ENCODE measurements around the gene AREL1.

AREL1 gene

DNA sequence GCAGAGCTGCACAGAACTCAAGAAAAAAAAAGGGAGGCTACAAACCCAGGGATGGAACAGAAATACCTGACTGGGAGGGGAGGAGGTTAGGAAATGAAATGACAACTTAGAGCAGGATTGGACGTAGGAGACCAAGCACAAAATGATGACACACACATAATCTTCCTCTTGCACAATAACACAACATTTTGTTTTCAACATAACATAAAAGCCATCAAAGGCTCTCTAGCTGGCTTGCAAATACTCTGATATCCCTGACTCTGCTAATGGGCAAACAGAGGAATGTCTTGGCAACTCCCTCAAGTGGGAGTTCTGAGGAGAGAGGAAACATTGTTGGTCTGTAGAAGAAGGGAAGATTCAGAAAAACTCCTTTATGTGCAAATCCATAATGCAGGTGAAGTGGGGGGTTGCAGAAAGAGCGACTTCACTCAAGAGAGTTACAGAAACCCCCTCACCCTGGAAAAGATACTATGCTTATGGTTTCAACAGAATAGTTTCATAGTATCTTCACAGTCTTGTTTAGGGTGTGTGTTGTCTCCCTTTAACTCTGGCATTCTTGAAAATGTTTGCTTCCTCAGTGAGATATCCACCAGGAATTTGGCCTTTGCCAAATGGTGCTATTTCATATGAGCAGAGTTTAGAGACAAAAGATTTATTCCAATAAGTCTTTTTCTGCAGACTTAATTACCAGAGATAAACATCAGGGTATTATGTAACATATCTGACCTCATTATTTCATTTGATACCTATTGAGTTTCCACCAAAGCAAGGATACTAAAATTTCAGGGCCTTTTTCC, 57.1 kb downstream of the AREL1 start:
- DNase-seq = no peak

- DNase-seq = no peak
Observed at GRCh38 chr14:74654931-74655330, 57.9 kb downstream of the AREL1 start.

GRCh38 chr14:74653386-74654138, 59.3 kb downstream of the AREL1 start:
- DNase-seq = no peak

- DNase-seq = no peak
Observed at GRCh38 chr14:74652541-74652940, 60.3 kb downstream of the AREL1 start.

- DNase-seq = no peak
Observed at GRCh38 chr14:74650927-74651686, 61.8 kb downstream of the AREL1 start.

- no peak for DNase-seq
Observed at GRCh38 chr14:74649673-74650072, 63.2 kb downstream of the AREL1 start.

DNA sequence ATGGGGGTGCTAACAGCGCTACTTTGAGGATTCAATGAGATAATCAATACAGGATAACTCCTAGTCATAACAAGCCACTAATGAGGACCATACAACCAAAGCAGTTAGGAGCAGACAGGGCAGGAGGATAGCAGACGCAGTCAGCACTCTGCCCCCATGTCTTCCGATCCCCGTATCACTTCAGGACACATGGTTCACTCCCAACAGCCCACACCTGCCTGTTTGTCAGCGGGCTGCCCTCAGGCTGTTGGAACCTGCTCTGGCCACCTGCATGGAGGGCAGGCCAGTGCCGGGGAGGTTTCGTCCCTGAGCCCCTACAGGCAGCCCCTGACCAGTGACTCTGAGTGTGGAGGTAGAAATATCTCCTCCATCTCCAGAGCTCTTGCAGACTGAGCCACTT, 63.7 kb downstream of the AREL1 start:
- no peak for DNase-seq

- no peak for DNase-seq
Observed at GRCh38 chr14:74648601-74649000, 64.3 kb downstream of the AREL1 start.

DNA sequence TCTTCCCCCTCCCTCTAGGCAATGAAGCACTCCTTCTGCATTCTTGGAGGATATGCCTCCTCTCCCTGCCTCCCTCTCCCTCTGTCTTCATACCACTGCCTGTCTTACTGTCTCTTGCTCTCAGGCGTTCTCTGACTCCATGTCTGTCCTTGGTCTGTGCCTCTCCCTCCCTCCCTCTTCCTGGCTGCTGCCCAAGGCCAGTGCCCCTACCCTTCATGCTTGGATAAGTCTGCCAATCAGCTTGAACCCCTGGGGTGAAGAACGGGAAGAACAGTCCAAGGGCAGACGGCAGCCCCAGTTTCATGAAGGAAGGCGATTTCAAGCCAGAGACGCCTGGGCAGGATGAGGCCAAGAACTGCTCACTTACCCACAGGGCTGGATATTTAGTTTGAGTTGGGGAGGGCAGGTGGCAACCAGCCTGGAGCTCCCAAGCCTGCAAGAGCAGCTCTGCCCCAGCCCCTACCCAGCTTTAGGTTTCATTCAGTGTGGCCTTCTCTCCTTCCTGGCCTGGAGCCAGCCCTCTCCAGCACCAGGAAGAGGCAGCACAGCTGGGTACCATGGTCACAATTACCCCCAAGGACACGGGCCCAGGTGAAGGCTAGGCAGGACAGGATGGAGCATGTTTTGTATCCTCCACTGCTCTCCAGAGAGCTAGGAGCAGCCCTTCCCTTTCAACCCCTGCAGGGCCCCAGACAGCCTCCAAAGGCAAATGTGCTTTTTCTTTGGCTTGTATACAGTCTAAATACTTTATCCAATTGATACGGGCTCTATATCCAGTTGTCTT, 65.0 kb downstream of the AREL1 start:
- peak; percentile 23 for DNase-seq

- no peak for DNase-seq
Observed at GRCh38 chr14:74647061-74647677, 65.7 kb downstream of the AREL1 start.

GRCh38 chr14:74645756-74646470, 67.0 kb downstream of the AREL1 start:
- no peak for DNase-seq

DNA sequence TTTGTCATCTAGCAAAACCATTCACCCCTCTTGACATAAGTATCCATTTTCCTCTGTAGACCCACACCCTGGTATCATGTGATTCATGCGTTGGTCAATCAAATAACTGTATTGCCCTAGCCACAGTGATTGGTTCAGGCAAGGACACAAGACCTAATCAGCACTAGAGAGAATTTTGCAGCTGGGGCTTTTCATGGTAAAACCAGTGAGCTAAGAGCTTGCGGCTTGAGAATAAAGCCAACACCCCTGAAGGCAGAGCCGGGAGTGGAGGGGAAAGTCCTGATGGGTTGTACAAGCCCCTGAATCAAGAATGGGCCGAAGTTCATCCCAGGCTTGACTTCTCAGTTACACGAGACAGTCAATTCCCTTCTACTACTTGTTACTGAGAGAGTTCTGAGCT, 67.6 kb downstream of the AREL1 start:
- DNase-seq = no peak

- DNase-seq = no peak
Observed at GRCh38 chr14:74641601-74642391, 71.1 kb downstream of the AREL1 start.

DNA sequence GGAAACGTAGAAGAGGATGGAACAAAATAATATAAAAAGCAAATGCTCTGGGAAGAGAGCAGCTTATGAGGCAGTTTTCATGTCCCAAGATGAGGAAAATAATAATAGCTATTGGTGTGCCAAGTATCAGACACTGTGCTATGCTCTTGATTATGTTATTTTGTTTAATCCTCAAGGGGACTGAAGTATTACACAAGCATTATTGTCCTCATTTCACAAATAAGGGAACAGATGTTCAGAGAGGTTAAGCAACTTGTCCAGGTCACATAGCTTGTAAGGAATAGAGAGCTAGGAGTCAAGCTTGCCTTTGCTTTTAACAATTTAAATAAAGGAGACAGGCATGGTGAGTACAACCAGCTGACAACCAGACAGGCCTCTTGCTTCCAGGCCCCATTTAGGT, 73.9 kb downstream of the AREL1 start:
- DNase-seq = no peak

DNA sequence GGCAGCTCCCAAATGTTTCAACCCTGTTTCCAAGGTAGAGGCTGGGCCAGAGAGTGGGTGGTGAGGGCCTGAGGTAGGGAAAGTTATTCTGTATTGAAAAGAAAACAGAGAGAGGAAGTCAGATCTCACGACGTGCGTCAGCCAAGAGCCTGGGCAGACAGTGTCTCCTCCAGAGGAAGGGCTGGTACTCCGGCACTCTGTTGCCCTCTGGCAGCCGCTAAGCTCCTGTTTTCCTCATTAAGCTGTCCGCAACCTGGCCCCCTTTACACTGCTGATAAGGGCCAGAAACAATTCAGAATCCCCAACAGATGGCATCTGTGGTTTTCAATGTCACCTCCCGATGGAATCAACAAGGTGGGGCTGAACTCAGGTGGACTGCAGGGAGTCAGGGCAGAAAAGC, 74.8 kb downstream of the AREL1 start:
- DNase-seq = no peak

DNA sequence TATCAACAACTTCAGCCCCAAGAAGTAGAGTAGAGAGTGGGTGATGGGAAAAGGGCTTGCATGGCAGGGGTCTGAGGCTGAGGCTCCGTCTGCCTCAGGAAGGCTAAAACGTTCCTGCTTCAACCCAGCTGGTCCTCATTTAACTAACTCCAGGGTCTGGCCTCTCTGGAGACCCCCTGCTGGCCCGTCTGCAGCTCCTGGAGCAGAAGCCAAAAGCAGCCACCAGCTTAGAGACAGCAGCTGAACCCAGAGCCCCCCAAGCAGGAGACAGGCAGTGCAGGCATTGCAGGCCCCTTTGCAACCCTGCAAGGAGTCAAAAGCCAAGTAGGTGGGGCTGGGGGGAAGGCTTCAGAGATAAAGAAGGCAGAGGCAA, 75.7 kb downstream of the AREL1 start:
- DNase-seq = no peak

DNA sequence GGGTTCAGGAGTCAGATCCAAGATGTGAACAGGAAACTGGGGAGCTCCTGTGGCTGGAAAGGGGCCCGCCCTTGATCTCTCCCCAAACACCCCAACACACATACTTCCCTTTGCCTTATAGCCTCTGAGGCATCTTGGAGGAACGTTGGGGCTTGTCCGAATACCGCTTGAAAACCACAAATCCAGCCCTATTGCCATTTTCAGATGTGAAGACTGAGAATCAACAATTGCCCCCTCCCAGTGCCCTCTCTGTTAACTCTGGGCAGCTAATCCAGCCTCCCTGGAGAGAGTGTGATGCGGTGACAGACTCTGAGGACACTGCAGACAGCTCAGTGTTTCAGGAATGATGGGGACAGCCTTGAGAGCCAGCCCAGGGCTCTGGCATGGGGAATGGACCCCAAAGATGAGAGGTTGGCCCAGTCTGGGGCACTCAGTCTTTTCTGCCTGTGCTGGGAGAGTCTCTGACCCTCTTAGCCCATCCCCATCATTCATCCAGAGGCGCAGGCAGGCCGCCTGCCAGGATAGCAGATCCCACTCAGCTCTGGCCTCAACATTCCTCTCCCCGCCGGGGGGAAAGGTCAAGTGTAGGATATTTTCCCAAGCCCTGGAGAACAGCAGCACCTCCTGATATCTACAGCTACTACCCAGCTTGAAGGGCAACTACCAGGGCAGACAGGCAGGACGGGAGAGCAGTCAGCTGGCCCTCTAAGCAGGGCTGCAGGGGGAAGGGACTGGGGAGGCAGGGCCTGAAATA, 76.3 kb downstream of the AREL1 start:
- no peak for DNase-seq

DNA sequence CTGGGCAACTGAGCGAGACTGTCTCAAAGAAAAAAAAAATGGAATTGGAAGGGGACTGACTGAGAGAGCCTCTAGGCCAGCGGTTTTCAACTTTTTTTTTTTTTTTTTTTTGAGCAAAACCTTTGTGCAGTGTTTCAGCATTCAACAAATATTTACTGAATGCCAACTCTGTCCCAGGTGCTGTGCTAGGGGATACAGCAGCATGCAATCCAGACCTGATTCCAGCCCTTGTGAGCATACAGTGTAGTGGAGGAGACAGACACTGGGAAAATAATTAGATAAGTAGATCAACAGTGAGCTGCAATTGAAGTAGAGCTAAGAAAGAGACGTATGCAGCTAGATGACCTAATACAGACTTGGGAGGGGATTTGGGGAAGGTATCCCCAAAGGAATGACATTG, 77.0 kb downstream of the AREL1 start:
- DNase-seq = no peak

DNA sequence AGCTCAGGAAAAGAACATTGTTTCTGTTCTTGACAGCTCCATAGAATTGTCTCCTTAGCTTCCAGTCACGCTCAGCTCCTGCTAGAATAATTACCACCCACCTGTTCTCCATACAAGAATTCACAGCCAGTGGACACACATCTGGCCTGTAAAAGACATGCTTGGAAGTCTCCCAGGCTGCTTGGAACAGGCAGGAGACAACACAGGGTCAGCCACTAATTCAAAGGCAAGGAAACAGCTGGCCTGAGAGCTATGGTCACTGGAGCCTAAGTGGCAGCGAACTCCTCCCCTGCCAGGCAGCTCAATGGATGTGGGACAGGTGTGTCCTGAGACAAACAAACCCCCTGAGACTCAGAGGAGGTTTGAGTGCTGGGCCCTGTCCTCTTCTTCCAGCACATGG, 77.9 kb downstream of the AREL1 start:
- no peak for DNase-seq

GRCh38 chr14:74634481-74634880, 78.4 kb downstream of the AREL1 start:
- no peak for DNase-seq
